H9 (cell line): ENCODE data around the gene MAPKAPK3. TPM values are rescaled to one million over a fixed set of nuclear protein-coding genes. Genes with fewer than 3 reads are reported as not detected.
A peak's percentile ranks its signal among the peaks of the same experiment; 100 is the strongest.

Experiments used
- DNase-seq: peaks from one replicate; pipeline ENCODE4 v3.0.0-alpha.2; 2017
- H2AFZ ChIP-seq: one replicate; pipeline ENCODE4 v1.6.1; 2013; ENCODE audit warnings: mild to moderate bottlenecking, low read length, control low read depth, moderate library complexity
- H2AK5ac ChIP-seq: 2 replicates; pipeline ENCODE4 v1.6.1; 2013; ENCODE audit warnings: low read length, control low read depth, mixed read lengths; ENCODE audit not compliant: insufficient read length
- H2BK120ac ChIP-seq: one replicate; pipeline ENCODE4 v1.6.1; 2013; ENCODE audit warnings: low read depth, mild to moderate bottlenecking, low read length, control low read depth, inconsistent platforms; ENCODE audit not compliant: poor library complexity, severe bottlenecking
- H2BK12ac ChIP-seq: 2 replicates; pipeline ENCODE4 v1.6.1; 2013; ENCODE audit warnings: low read length, control low read depth, mixed read lengths, low read depth; ENCODE audit not compliant: insufficient read length
- H2BK15ac ChIP-seq: 2 replicates; pipeline ENCODE4 v1.6.1; 2013; ENCODE audit warnings: low read depth, low read length, control low read depth
- H2BK20ac ChIP-seq: one replicate; pipeline ENCODE4 v1.6.1; 2013; ENCODE audit warnings: low read depth, mild to moderate bottlenecking, low read length, control low read depth, inconsistent platforms; ENCODE audit not compliant: poor library complexity, severe bottlenecking
- H2BK5ac ChIP-seq: 2 replicates; pipeline ENCODE4 v1.6.1; 2013; ENCODE audit warnings: low read length, control low read depth, mixed read lengths; ENCODE audit not compliant: insufficient read length
- H3K14ac ChIP-seq: 2 replicates; pipeline ENCODE4 v1.6.1; 2013; ENCODE audit warnings: low read length, control low read depth; ENCODE audit not compliant: insufficient read depth
- H3K18ac ChIP-seq: 2 replicates; pipeline ENCODE4 v1.6.1; 2013; ENCODE audit warnings: low read depth, mild to moderate bottlenecking, mixed read lengths, low read length, control low read depth; ENCODE audit not compliant: insufficient read length
- H3K23ac ChIP-seq: 2 replicates; pipeline ENCODE4 v1.6.1; 2013; ENCODE audit warnings: low read length, control low read depth, mixed read lengths, low read depth; ENCODE audit not compliant: insufficient read length
- H3K23me2 ChIP-seq: 2 replicates; pipeline ENCODE4 v1.6.1; 2013; ENCODE audit warnings: low read depth, mild to moderate bottlenecking, mixed read lengths, low read length, control low read depth; ENCODE audit not compliant: insufficient read length, poor library complexity, severe bottlenecking
- H3K27ac ChIP-seq: 2 replicates; pipeline ENCODE4 v1.5.1; 2013; ENCODE audit warnings: low read length, control low read depth, mixed read lengths, low read depth; ENCODE audit not compliant: insufficient read length
- H3K27me3 ChIP-seq: 2 replicates; pipeline ENCODE4 v1.6.1; 2013; ENCODE audit warnings: low read length, control low read depth, inconsistent platforms; ENCODE audit not compliant: insufficient read depth
- H3K4ac ChIP-seq: 2 replicates; pipeline ENCODE4 v1.6.1; 2013; ENCODE audit warnings: low read depth, mild to moderate bottlenecking, control low read depth, inconsistent platforms, low read length, moderate library complexity
- H3K4me1 ChIP-seq: 2 replicates; pipeline ENCODE4 v1.6.1; 2013; ENCODE audit warnings: low read length, control low read depth, inconsistent platforms; ENCODE audit not compliant: insufficient read depth
- H3K4me2 ChIP-seq: 2 replicates; pipeline ENCODE4 v1.6.1; 2013; ENCODE audit warnings: low read length, control low read depth, mixed read lengths; ENCODE audit not compliant: insufficient read length, insufficient read depth
- H3K56ac ChIP-seq: 2 replicates; pipeline ENCODE4 v1.6.1; 2013; ENCODE audit warnings: low read depth, mild to moderate bottlenecking, mixed read lengths, low read length, control low read depth; ENCODE audit not compliant: insufficient read length
- H3K79me1 ChIP-seq: 2 replicates; pipeline ENCODE4 v1.6.1; 2013; ENCODE audit warnings: low read depth, mild to moderate bottlenecking, moderate library complexity, low read length, control low read depth, inconsistent platforms; ENCODE audit not compliant: insufficient read depth, poor library complexity, severe bottlenecking
- H3K79me2 ChIP-seq: 2 replicates; pipeline ENCODE4 v1.6.1; 2013; ENCODE audit warnings: low read length, control low read depth, inconsistent platforms; ENCODE audit not compliant: insufficient read depth
- H3K9ac ChIP-seq: 2 replicates; pipeline ENCODE4 v1.6.1; 2013; ENCODE audit warnings: low read length, control low read depth, mixed read lengths; ENCODE audit not compliant: insufficient read length; ENCODE audit errors: extremely low read depth
- H3K9me3 ChIP-seq: one replicate; pipeline ENCODE4 v1.6.1; 2013; ENCODE audit warnings: low read depth, low read length, inconsistent platforms; ENCODE audit not compliant: control insufficient read depth
- H3T11ph ChIP-seq: one replicate; pipeline ENCODE4 v1.6.1; 2013; ENCODE audit warnings: mild to moderate bottlenecking, low read length, control low read depth, inconsistent platforms
- H4K20me1 ChIP-seq: one replicate; pipeline ENCODE4 v1.6.1; 2013; ENCODE audit not compliant: control insufficient read depth, insufficient read length, insufficient read depth
- H4K5ac ChIP-seq: 2 replicates; pipeline ENCODE4 v1.6.1; 2013; ENCODE audit warnings: low read depth, mild to moderate bottlenecking, mixed read lengths, low read length, control low read depth; ENCODE audit not compliant: insufficient read length
- H4K8ac ChIP-seq: replicated peaks from 2 replicates; pipeline ENCODE4 v1.6.1; 2013; ENCODE audit warnings: low read length, control low read depth, mixed read lengths, low read depth; ENCODE audit not compliant: insufficient read length
- H4K91ac ChIP-seq: 2 replicates; pipeline ENCODE4 v1.6.1; 2013; ENCODE audit warnings: low read depth, mild to moderate bottlenecking, moderate library complexity, mixed read lengths, low read length, control low read depth; ENCODE audit not compliant: insufficient read length
- H3K27ac Mint-ChIP-seq, 3 experiments: 2 replicates in 2 of 3; 3 replicates in 1 of 3; pipeline ENCODE4 v1.8.0; 2020 to 2021; ENCODE audit warnings: mixed read lengths in 3 of 3, mild to moderate bottlenecking in 1 of 3, moderate library complexity in 1 of 3
- H3K27me3 Mint-ChIP-seq: 2 replicates; pipeline ENCODE4 v1.8.0; 2021; ENCODE audit warnings: low read depth, mild to moderate bottlenecking, moderate library complexity, mixed read lengths
- H3K36me3 Mint-ChIP-seq, 3 experiments: 2 replicates in 2 of 3; 3 replicates in 1 of 3; pipeline ENCODE4 v1.8.0; 2020 to 2021; ENCODE audit warnings: low read depth in 3 of 3, mixed read lengths in 3 of 3; ENCODE audit not compliant: insufficient read depth in 1 of 3
- H3K4me1 Mint-ChIP-seq, 2 experiments: 2 replicates each; pipeline ENCODE4 v1.8.0; 2020; ENCODE audit warnings: mixed read lengths in 2 of 2
- H3K4me3 Mint-ChIP-seq, 2 experiments: 2 replicates in 1 of 2; 3 replicates in 1 of 2; pipeline ENCODE4 v1.8.0; 2020 to 2021; ENCODE audit warnings: mild to moderate bottlenecking in 2 of 2, mixed read lengths in 2 of 2, moderate library complexity in 1 of 2
- H3K9me3 Mint-ChIP-seq, 2 experiments: 2 replicates in 1 of 2; 3 replicates in 1 of 2; pipeline ENCODE4 v1.8.0; 2020; ENCODE audit warnings: mild to moderate bottlenecking in 2 of 2, mixed read lengths in 2 of 2, moderate library complexity in 1 of 2
- WGBS: extraction: QIAGEN DNeasy Blood & Tissue Kit; methylation state at CpG from one replicate; pipeline ENCODE4 v1.1.7; 2013; ENCODE audit warnings: missing lambda C conversion rate, low lambda C conversion rate, mixed read lengths; ENCODE audit not compliant: insufficient read length; ENCODE audit errors: extremely low coverage; 5-methylcytosine and 5-hydroxymethylcytosine counted together
- total RNA-seq: library from RNA; stranded (reverse); gene quantifications from 2 replicates; pipeline ENCODE4 v1.2.1, GENCODE V29; 2021
- TF ChIP-seq, protein P1 (sequence below): fragments of 200-600 bp; sonication (generic); conservative IDR thresholded peaks from 3 replicates; pipeline ENCODE4 v1.8.0; 2021; ENCODE audit warnings: antibody characterized with exemption, mild to moderate bottlenecking

Gene MAPKAPK3
- total RNA-seq, 1 experiment from 2014 or later: 57.9 TPM

- Histone ChIP-seq H3T11ph (no peak overlapping the region), H2BK5ac (no peak overlapping the region), H3K4me1 (peaks cover 3% of the 10 kb centered on the region; the same call in 1 of the 2 replicates), H4K91ac (no peak overlapping the region), H3K18ac (no peak overlapping the region), H3K27ac (no peak overlapping the region), H3K9me3 (no peaks in the 10 kb centered on the region), H4K8ac (no peak overlapping the region), H3K23me2 (peaks cover 17% of the 10 kb centered on the region), H2BK120ac (no peak overlapping the region), H3K27me3 (no peaks in the 10 kb centered on the region), H4K20me1 (no peaks in the 10 kb centered on the region), H3K79me2 (no peaks in the 10 kb centered on the region), H2BK20ac (no peak overlapping the region), H2AK5ac (no peak overlapping the region), H3K14ac (no peak overlapping the region), H2AFZ (no peak overlapping the region), H3K79me1 (peaks cover 2% of the 10 kb centered on the region), H2BK12ac (no peak overlapping the region), H2BK15ac (no peak overlapping the region), H3K4ac (no peak overlapping the region), H3K4me2 (no peak overlapping the region), H3K9ac (no peak overlapping the region), H3K56ac (no peak overlapping the region), H3K23ac (no peak overlapping the region), H4K5ac (no peak overlapping the region)
- Mint-ChIP-seq H3K36me3 (peaks cover 0 to 28% (median 23%) of the 10 kb centered on the region in 3 experiments; a peak in 6 of 7 replicates), H3K27me3 (no peaks in the 10 kb centered on the region; the same call in 1 of the 2 replicates), H3K27ac (peak overlapping the region in 1 of 3 experiments; percentile 18; a peak in 1 of 7 replicates), H3K4me3 (no peak overlapping the region), H3K4me1 (peaks cover 41 to 47% of the 10 kb centered on the region in 2 experiments), H3K9me3 (no peaks in the 10 kb centered on the region)
- TF ChIP-seq, protein P1, sequence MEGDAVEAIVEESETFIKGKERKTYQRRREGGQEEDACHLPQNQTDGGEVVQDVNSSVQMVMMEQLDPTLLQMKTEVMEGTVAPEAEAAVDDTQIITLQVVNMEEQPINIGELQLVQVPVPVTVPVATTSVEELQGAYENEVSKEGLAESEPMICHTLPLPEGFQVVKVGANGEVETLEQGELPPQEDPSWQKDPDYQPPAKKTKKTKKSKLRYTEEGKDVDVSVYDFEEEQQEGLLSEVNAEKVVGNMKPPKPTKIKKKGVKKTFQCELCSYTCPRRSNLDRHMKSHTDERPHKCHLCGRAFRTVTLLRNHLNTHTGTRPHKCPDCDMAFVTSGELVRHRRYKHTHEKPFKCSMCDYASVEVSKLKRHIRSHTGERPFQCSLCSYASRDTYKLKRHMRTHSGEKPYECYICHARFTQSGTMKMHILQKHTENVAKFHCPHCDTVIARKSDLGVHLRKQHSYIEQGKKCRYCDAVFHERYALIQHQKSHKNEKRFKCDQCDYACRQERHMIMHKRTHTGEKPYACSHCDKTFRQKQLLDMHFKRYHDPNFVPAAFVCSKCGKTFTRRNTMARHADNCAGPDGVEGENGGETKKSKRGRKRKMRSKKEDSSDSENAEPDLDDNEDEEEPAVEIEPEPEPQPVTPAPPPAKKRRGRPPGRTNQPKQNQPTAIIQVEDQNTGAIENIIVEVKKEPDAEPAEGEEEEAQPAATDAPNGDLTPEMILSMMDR: no peak
- DNase-seq: no peak
- WGBS: no CpG with 5 or more reads among the region's 4 CpGs
Observed at GRCh38 chr3:50620820-50621219, 3.9 kb downstream of the MAPKAPK3 start.
